Fibroblast of lung (primary cell): Measurements from ENCODE around the gene SMARCC1. TPM values are rescaled to one million over a fixed set of nuclear protein-coding genes. Genes with fewer than 3 reads are reported as not detected.

ENCODE experiments used
- DNase-seq, 2 donors: peaks; one replicate each; pipeline versions ENCODE4 v3.0.0 to v3.0.0-alpha.2; 2010; ENCODE audit warnings: low read depth in 2 of 2
- H2AFZ ChIP-seq: 2 replicates; pipeline ENCODE4 v1.5.1; 2012; ENCODE audit warnings: low read length, control low read depth, inconsistent platforms
- H3K27ac ChIP-seq: 2 replicates; pipeline ENCODE4 v1.5.1; 2011; ENCODE audit warnings: low read length, control low read depth; ENCODE audit not compliant: insufficient read depth
- H3K27me3 ChIP-seq: 2 replicates; pipeline ENCODE4 v1.5.1; 2011; ENCODE audit warnings: mild to moderate bottlenecking, low read length; ENCODE audit not compliant: control insufficient read depth, insufficient read depth
- H3K36me3 ChIP-seq: 2 replicates; pipeline ENCODE4 v1.5.1; 2011; ENCODE audit warnings: low read length; ENCODE audit not compliant: control insufficient read depth, insufficient read depth
- H3K4me1 ChIP-seq: 2 replicates; pipeline ENCODE4 v1.5.1; 2011; ENCODE audit warnings: low read length; ENCODE audit not compliant: control insufficient read depth, insufficient read depth; ENCODE audit errors: extremely low read depth
- H3K4me2 ChIP-seq: 2 replicates; pipeline ENCODE4 v1.5.1; 2011; ENCODE audit warnings: low read length, control low read depth; ENCODE audit not compliant: insufficient read depth; ENCODE audit errors: extremely low read depth
- H3K4me3 ChIP-seq, 4 experiments: fragments of 200-600 bp in 1 of 4; sonication (generic) in 1 of 4; replicated peaks in 1 of 4; 2 replicates each; pipeline ENCODE4 v1.5.1; 2011 to 2016; ENCODE audit warnings: low read length in 4 of 4, low read depth in 3 of 4, mild to moderate bottlenecking in 3 of 4, control low read depth in 2 of 4, inconsistent platforms in 1 of 4, mixed read lengths in 1 of 4; ENCODE audit not compliant: insufficient read depth in 1 of 4; ENCODE audit errors: control extremely low read depth in 1 of 4
- H3K79me2 ChIP-seq: 2 replicates; pipeline ENCODE4 v1.5.1; 2012; ENCODE audit warnings: mild to moderate bottlenecking, low read length, inconsistent platforms; ENCODE audit not compliant: control insufficient read depth, insufficient read depth
- H3K9ac ChIP-seq: 2 replicates; pipeline ENCODE4 v1.5.1; 2011; ENCODE audit warnings: mild to moderate bottlenecking, low read length, control low read depth; ENCODE audit not compliant: insufficient read depth
- H3K9me3 ChIP-seq: 2 replicates; pipeline ENCODE4 v1.5.1; 2012; ENCODE audit warnings: low read depth, low read length; ENCODE audit not compliant: control insufficient read depth, insufficient read depth
- H4K20me1 ChIP-seq: 2 replicates; pipeline ENCODE4 v1.5.1; 2011; ENCODE audit warnings: low read length; ENCODE audit not compliant: control insufficient read depth, insufficient read depth; ENCODE audit errors: extremely low read depth
- EZH2 ChIP-seq: IDR thresholded peaks from 2 replicates; pipeline ENCODE4 v1.5.1; 2012; ENCODE audit warnings: low read length, control low read depth, mild to moderate bottlenecking; ENCODE audit errors: missing control alignments
- polyA plus RNA-seq, 2 donors: library from polyadenylated mRNA; depleted of rRNA in 1 of 2; stranded (reverse) in 1 of 2; unstranded in 1 of 2; fragments of >200 nt; gene quantifications; 2 replicates each; pipeline ENCODE4 v1.2.1, GENCODE V29; 2011 to 2012; ENCODE audit warnings: missing spikeins in 1 of 2
- total RNA-seq: library from RNA; depleted of rRNA; stranded (reverse); fragments of >200 nt; gene quantifications from 2 replicates; pipeline ENCODE4 v1.2.1, GENCODE V29; 2014
- TF ChIP-seq, protein P1 (sequence below), 2 donors: IDR thresholded peaks in 1 of 2; conservative IDR thresholded peaks in 1 of 2; 1 replicate in 1 of 2; 2 replicates in 1 of 2; pipeline ENCODE4 v1.5.1; 2011 to 2012; ENCODE audit warnings: low read length in 2 of 2, control low read depth in 1 of 2, inconsistent platforms in 1 of 2, low read depth in 1 of 2, mild to moderate bottlenecking in 1 of 2

SMARCC1 gene
- total and polyA plus RNA-seq, 2 donors (not counting 1 experiment from before 2014, with no cell fraction given) = 23.1 to 23.6 TPM

DNA sequence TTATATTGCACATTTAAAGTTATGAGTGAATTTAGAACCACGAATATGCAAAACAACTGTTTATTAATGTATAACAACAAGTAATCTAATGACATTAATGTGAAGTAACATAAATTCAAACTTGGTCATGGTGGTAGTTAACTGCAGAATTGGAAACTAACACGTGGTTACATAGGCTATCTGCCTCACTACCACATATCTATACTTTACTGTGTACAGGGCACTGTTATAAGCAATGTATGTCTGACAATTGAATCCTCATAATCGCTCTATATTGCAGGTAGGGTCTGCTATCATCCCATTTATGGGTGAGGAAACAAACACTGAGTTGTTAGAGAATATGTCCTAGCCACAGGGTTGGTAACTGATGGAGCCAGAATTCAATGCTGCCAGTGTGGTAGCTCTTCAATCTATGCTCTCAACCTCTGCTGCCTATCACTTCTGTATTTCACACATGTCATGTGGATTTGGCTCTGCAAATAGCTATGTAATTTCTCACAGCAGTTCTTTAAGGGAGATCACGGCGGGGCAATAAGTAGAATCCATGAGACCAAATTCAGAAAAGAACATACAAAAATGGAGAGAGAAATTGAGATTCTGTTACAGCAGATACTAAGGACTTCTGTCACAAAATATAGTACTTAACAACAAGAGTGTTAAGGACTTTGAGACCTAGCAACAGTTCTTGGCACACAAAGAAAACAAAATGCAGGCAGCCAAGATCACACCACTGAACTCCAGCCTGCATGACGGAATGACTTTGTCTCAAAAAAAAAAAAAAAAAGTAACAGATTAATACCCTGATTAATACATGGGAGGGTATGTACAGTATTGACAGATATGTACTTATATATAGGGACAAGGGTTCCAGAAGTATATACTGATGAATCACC lies 103.0 kb downstream of the SMARCC1 start:
- no peaks in the 10 kb centered on the region for H4K20me1 ChIP-seq
- H2AFZ ChIP-seq = no peak overlapping the region
- H3K4me2 ChIP-seq = no peak overlapping the region
- no peak overlapping the region for H3K27ac ChIP-seq
- no peak overlapping the region for H3K4me3 ChIP-seq
- peaks cover 1% of the 10 kb centered on the region for H3K36me3 ChIP-seq
- no peaks in the 10 kb centered on the region for H3K27me3 ChIP-seq
- H3K9ac ChIP-seq = no peak overlapping the region
- TF ChIP-seq, protein P1, sequence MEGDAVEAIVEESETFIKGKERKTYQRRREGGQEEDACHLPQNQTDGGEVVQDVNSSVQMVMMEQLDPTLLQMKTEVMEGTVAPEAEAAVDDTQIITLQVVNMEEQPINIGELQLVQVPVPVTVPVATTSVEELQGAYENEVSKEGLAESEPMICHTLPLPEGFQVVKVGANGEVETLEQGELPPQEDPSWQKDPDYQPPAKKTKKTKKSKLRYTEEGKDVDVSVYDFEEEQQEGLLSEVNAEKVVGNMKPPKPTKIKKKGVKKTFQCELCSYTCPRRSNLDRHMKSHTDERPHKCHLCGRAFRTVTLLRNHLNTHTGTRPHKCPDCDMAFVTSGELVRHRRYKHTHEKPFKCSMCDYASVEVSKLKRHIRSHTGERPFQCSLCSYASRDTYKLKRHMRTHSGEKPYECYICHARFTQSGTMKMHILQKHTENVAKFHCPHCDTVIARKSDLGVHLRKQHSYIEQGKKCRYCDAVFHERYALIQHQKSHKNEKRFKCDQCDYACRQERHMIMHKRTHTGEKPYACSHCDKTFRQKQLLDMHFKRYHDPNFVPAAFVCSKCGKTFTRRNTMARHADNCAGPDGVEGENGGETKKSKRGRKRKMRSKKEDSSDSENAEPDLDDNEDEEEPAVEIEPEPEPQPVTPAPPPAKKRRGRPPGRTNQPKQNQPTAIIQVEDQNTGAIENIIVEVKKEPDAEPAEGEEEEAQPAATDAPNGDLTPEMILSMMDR (conservative IDR thresholded peaks at IDR 0.05 in 1 of 2, IDR thresholded peaks at IDR 0.05 in 1 of 2; ENCODE audit: low read depth in 1 of 2, low read length in 2 of 2) = no peak
- no peak for TF ChIP-seq EZH2
- no peaks in the 10 kb centered on the region for H3K4me1 ChIP-seq
- no peak for DNase-seq
- no peaks in the 10 kb centered on the region for H3K9me3 ChIP-seq
- no peaks in the 10 kb centered on the region for H3K79me2 ChIP-seq

DNA sequence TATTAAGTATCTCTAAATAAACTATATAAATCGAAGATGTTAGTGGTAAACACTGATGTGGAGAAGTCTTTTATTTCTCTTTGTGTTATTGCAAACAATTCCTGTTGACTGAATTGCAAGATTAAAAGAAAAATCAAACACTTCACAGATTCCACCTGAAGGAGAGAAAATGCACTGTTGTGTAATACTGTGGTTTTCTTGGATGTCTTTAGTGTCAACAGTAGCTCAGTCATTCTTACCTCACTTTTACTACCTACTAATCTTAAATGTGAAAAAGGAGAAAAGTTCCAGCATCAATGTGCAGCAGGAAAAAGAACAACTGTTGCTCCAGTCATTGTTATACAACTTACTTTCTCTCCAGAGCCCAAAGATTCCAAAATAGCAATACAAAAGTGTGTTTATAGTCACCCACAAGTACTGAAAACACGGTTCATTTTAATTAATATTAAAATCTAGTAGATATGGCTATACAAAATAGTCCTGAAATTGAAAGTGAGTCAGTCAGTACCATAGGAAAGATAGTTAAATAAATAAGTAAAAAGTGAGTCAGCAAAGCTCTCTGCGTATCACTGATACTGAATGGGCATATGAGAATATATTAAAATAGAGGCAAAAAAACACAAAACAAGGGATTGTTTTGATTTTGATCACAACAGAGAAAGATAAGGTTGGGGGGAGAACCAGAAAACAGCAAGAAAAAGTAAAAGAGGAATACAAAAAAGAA lies 112.5 kb downstream of the SMARCC1 start:
- Histone ChIP-seq H3K4me1 (peaks cover 3% of the 10 kb centered on the region), H2AFZ (no peak overlapping the region), H3K4me3 (no peak overlapping the region), H3K9ac (no peak overlapping the region), H3K4me2 (no peak overlapping the region), H4K20me1 (no peaks in the 10 kb centered on the region), H3K79me2 (no peaks in the 10 kb centered on the region), H3K36me3 (no peaks in the 10 kb centered on the region), H3K27me3 (no peaks in the 10 kb centered on the region), H3K27ac (no peak overlapping the region), H3K9me3 (no peaks in the 10 kb centered on the region)
- TF ChIP-seq, protein P1 (conservative IDR thresholded peaks at IDR 0.05 in 1 of 2, IDR thresholded peaks at IDR 0.05 in 1 of 2; ENCODE audit: low read depth in 1 of 2, low read length in 2 of 2) = no peak
- TF ChIP-seq EZH2 = no peak
- peak; percentile 42 to 53 for DNase-seq

DNA sequence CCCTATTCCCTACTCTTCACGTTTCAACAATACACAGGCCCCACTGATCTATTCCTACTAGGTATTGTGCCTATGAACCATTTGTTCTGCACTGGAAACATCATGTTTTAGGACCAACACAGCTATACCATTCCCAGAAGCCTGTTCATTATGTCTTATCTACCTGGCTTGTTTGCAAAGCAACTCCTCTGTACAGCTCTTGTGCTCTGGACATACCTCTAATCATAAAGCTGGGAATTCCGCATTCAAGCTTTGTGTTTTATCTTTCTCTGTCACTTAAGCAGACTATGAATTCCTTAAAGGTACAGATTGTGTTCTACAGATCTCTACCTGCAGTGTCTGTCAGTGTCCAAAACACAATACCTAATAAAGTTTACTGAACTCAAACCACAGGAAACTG lies 115.6 kb downstream of the SMARCC1 start:
- H3K4me2 ChIP-seq = no peak overlapping the region
- no peaks in the 10 kb centered on the region for H3K9me3 ChIP-seq
- no peaks in the 10 kb centered on the region for H3K27me3 ChIP-seq
- no peaks in the 10 kb centered on the region for H3K79me2 ChIP-seq
- no peak overlapping the region for H3K4me3 ChIP-seq
- H3K9ac ChIP-seq = no peak overlapping the region
- TF ChIP-seq, protein P1 (conservative IDR thresholded peaks at IDR 0.05 in 1 of 2, IDR thresholded peaks at IDR 0.05 in 1 of 2; ENCODE audit: low read depth in 1 of 2, low read length in 2 of 2) = no peak
- no peak for TF ChIP-seq EZH2
- H3K27ac ChIP-seq = no peak overlapping the region
- H3K36me3 ChIP-seq = no peaks in the 10 kb centered on the region
- no peak for DNase-seq
- no peak overlapping the region for H2AFZ ChIP-seq
- H3K4me1 ChIP-seq = peaks cover 3% of the 10 kb centered on the region
- no peaks in the 10 kb centered on the region for H4K20me1 ChIP-seq
